GM19467 (cell line): Measurements from ENCODE around the gene NPHP3.
"Not testable (repeated sequence)": the region's sequence is repeated elsewhere in the genome, so short reads cannot be mapped to it uniquely, and the experiment has no call there.

Experiments
- ATAC-seq: cut with Tn5 transposase; IDR thresholded peaks from one replicate; pipeline ENCODE4 v1.9.1; 2021; ENCODE audit warnings: mild to moderate bottlenecking, moderate library complexity; ENCODE audit not compliant: unreplicated experiment

The NPHP3 gene, protein sequence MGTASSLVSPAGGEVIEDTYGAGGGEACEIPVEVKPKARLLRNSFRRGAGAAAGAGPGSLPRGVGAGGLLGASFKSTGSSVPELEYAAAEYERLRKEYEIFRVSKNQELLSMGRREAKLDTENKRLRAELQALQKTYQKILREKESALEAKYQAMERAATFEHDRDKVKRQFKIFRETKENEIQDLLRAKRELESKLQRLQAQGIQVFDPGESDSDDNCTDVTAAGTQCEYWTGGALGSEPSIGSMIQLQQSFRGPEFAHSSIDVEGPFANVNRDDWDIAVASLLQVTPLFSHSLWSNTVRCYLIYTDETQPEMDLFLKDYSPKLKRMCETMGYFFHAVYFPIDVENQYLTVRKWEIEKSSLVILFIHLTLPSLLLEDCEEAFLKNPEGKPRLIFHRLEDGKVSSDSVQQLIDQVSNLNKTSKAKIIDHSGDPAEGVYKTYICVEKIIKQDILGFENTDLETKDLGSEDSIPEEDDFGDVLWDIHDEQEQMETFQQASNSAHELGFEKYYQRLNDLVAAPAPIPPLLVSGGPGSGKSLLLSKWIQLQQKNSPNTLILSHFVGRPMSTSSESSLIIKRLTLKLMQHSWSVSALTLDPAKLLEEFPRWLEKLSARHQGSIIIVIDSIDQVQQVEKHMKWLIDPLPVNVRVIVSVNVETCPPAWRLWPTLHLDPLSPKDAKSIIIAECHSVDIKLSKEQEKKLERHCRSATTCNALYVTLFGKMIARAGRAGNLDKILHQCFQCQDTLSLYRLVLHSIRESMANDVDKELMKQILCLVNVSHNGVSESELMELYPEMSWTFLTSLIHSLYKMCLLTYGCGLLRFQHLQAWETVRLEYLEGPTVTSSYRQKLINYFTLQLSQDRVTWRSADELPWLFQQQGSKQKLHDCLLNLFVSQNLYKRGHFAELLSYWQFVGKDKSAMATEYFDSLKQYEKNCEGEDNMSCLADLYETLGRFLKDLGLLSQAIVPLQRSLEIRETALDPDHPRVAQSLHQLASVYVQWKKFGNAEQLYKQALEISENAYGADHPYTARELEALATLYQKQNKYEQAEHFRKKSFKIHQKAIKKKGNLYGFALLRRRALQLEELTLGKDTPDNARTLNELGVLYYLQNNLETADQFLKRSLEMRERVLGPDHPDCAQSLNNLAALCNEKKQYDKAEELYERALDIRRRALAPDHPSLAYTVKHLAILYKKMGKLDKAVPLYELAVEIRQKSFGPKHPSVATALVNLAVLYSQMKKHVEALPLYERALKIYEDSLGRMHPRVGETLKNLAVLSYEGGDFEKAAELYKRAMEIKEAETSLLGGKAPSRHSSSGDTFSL (N-terminal part only)

DNA sequence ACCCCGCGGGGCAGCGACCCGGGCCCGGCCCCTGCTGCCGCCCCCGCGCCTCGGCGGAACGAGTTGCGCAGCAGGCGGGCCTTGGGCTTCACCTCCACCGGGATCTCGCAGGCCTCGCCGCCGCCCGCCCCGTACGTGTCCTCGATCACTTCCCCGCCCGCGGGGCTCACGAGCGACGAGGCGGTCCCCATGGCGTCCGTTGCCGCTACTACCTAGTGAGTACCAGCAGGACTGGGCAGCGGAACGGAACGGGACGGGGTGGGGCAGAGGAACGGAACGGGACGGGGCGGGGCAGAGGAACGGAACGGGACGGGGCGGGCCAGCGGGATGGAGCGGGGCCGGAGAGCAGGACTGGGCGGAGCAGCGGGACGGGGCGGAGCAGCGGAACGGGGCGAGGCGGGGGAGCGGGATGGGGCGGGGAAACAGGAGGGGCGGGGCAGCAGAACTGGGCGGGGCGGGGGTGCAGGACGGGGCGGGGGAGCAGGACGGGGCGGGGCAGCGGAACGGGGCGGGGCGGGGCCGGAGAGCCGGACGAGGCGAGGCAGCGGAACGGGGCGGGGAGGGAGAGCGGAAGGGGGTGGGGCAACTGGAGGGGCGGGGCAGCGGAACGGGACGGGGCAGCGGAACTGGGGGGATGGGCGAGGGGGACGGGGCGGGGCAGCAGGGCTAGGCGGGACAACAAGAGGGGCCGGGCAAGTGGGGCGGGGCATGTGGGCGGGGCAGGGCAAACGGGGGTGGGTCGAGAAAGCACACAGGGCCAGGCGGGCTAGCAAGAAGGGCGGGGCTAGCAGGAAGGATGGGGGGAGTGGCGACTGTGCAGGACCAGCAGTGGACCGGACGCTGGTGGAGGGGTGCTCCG lies at the start of gene NPHP3:
Gene NPHP3 (minus strand): TSS at position 245 of the 859 bp plus-strand sequence. CDS start 54 bp downstream, at position 191.
- ATAC-seq: peak; percentile 80

DNA sequence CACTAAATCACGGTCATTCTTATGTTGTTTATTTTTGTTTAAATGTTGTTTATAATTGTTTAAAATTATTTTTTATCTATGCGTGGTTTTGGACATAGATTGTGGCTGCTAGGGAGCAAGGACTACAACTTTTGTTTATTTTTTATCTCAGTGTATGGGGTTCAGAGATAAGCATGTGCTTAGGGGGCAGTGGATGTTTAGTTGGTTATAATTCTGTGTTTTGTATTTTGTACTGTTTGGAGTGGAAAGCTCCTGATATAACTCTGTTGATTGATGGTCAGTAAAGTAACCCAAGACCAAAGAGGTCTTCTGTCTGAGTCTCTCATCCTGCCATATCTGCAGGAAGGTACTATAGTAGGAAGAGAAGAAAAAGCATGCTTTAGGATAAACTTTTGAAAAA lies 36.5 kb upstream of the NPHP3 start:
- ATAC-seq: no peak

DNA sequence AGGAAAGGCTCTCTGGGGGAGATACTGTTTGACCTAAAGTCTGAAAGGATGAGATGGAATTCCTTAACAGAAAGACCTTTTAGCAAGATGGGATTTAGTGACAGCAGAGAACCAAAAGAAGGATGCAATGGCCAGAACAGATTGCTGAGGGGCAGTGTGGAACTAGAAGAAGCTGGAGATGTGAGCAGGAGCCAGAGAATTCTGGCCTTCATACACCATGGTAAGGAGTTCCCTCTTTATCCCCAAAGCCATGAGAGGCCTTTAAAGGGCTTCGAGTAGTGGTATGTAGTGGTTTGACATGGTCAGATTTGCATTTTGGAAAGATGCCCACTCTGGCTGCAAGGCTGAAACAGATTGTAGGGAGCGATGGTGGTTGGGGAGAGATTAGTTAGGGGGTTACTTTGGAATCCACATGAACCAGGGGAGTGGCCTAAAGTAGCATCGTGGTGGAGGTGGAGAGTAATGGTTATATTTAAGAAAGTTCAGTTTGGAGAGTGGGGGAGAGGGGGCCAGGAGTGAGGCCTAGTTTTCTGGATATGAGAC lies 34.0 kb upstream of the NPHP3 start:
- ATAC-seq: no peak

DNA sequence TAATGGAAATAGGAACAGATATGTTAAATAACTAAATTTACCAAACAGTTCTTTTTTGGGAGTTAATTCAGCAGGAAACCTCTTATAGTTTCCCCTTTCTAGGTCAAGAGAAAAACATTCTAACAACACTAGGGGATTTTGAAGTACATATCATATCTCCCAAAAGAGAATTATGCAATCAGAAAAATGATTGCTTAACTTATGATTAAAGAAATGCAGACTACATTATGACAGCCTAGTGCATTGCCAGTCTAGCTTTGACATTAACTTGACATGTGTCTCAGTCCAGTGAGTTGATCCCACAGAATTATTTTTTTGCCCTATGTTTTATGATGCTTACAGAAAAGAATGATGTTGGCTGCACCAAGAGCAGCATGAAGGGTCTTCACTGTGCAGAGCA lies 31.7 kb upstream of the NPHP3 start:
- no peak for ATAC-seq

DNA sequence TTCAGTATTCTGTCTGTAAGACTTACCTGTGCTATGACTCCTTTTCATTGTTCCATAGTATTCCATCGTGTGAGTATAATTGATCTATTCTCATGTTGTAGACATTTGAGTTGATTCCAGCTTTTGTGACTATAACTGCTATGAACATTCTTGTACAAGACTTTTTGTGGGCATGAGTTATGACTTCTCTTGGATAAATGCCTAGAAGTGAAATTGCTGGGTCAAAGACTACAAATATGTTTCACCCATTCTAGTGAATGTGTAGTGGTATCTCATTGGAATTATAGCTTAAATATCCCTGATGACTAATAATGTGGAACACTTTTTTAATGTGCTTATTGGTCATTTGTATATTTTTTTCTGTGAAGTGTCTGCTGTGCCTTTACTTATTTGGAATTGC lies 27.6 kb upstream of the NPHP3 start:
- no peak for ATAC-seq

DNA sequence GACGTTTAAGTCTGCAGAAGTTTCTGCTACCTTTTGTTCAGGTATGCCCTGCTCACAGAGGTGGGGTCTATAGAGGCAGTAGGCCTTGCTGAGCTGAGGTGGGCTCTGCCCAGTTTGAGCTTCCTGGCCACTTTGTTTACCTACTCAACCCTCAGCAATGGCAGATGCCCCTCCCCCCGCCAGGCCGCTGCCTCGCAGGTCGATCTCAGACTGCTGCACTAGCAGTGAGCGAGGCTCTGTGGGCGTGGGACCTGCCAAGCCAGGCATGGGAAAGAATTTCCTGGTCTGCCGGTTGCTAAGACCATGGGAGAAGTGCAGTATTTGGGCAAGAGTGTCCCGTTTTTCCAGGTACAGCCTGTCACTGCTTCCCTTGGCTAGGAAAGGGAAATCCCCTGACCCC lies 24.5 kb upstream of the NPHP3 start:
- not testable (repeated sequence) for ATAC-seq

DNA sequence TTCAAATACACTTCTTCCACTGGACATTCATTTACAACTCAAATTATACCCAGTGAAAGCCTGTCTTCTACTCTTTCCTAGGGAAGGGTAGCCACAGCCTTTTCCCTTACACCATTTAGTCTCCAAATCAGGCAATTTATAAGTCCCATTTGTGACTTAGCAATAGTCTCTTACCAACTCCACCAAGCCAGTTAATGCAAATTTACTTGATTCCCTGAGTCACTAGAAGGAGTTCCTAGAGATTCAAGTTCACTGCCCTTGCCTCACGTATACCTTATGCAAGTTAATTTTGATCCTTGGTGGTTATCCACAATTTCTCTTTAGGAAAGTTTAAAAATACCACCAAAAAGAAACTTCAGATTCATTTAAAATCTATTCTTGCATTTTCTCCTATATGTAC lies 16.1 kb upstream of the NPHP3 start:
- no peak for ATAC-seq

DNA sequence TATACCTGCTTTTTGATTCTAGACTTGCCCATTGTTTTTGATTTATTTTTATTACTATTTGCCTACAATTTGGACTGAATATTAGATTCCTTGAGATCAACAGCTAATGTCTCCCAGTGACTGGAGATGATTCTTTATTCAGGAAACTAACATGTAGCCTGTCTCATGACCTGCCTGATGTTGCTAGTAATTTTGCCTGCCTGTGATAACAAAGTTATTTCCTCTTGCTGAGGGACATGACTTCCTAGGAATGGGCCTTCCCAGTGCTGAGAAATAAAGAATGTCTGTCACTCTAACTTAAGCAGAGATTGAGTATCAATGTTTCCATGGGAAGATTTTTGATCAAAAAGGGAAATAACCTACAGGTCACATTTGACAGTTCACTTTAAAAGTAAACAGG lies 13.4 kb upstream of the NPHP3 start:
- no peak for ATAC-seq

DNA sequence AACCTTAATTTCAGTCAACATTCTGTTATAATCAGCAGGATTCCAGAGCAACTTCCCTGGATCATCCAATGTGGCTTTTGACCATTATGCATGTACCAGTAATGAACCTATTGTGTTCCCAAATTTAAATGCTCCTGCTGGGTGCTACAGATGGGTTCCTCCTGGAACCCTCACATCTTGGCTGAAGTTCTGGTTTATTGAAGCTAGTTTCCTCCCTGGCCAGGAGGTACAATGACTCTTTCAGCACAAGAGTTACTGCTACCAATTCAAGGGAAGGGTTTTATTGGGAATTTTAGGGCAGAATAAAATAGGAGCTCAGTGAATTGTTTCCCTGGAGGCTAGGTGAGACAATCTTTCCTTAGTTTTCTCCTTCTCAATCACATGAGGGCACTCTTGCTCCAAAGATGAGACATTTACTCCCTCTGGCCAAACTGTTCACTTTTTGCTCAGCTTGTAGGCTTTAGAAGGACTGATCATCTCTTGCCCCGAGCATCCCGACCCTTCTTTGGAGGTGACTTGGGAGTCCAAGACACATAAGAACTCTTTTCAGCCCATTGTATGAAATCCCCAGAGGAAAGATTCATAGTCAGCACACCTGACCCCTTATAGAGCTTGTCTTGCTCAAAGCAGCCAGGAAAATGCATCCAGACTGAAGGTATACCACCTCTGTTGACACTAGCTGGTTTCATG lies 8.8 kb upstream of the NPHP3 start:
- ATAC-seq: no peak

DNA sequence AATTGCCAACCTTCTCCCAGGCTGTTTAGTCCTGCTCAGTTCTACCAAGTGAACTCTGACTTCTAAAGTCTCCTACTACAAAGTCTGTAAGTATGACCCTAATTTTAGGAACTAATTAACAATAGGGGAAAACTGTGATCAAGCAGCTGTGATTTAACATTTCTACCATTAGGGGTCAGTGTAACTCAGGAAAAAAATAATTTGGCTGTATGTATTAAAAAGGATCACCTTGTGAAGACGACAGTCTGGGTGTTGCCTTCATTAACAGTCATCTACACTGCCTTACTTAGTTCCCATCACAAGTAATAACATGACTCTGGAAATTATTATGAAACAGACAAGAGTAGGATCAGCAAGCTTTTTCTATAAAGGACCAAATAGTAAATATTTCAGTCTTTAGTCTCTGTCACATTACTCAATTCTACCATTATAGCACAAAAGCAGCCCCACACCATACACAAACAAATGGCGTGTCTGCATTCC lies 4.2 kb upstream of the NPHP3 start:
- ATAC-seq: no peak

DNA sequence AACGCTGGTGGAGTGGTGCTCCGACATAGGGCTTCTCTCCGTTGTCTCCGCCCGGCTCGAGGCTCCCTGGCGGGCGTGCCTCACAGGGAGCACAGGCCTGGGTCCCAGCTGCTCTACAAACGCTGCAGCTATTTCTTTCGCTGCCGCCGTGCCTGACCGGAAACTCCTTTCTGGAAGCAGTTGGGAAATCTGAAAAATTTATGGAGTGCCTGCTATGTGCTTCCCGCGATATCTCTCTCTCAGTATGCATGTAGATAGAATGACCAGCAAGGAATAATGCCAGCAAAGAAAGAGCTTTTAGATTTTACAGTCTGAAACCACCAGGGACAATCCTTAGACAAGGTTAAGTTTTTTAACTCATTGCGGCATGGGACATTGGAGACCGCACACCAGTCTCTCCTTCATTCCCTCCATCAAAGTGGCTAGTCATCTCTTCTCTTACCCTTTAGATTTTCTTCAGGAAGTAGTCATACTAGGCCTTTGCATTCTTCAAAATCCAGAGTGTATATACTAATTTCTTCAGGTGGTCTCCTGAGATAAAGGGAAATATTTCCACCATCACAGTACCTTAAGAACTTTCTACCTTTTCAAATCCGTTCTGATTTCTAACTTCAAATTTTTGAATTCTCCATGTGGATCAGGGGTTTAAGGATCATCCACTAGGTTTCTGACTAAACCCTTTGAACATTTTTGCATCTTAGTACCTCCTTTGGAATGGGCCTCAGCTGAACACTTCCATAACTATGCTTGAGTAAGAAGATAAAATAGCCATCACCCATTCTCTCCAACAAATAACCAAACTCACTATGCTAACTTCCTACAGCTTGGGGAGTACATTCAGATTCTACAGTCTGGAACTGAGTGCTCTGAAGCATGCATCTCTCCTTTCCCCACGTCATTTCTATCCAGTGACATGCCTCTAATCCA lies 1.1 kb upstream of the NPHP3 start:
- ATAC-seq: no peak

DNA sequence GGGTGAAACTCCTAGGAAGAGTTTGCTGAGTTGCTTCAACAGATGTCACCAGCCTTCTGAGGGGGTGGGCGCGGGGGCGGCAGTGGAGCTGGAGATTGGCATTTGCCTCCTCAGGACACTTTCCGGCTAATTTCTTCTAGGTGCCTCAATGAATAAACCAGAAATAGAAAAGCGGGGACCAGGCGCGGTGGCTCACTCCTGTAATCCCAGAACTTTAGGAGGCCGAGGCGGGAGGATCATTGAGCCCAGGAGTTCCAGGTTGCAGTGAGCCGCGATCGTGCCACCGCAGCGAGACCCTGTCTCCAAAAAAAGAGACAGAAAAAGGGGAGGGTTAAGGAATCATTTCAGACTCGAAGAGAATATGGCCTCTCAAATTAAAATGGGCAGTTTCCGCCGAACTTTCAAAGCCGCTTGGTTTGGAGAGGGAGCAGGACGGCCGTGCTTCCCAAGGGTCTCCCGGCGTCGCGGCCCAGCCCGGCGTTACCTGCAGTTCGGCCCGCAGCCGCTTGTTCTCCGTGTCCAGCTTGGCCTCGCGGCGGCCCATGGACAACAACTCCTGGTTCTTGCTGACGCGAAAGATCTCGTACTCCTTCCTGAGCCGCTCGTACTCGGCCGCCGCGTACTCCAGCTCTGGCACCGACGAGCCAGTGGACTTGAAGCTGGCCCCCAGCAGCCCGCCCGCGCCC lies 587 bp downstream of the NPHP3 start:
- peak; percentile 17 for ATAC-seq

DNA sequence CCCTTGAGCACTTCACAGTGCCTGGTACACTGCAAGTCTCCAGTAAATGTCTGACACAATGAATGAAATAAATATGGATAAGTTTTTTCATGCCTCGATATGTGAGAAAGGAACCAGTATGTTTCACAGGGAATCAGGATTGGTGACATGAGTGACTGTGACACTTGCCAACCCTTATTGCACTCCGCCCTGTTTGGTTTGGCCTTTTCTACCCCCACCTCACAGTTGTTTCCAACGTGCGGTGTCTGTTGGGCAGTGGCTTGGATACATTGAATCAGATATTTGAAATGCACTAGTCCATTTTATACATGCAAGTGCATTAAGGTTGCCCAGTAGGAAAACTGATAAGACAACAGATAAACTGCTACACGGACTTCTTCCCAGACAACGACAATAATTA lies 2.0 kb downstream of the NPHP3 start:
- ATAC-seq: no peak

DNA sequence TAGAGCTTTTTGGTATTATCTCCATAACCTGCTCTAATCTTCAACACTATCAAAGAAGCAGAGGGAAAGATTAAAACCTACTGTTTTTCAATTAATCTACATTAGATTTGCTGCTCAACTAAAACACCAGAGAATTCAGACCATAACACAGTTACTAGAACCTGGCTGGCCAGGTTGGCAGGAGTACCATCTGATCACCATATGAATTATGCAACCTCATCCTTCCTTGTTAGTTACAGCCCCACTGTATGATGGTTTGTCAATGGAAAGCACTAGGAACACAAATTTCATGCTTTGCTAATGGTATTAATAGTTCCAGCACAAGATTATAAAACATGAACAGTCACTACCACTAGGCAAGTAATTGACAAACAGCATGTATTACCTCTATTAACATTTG lies 5.8 kb downstream of the NPHP3 start:
- no peak for ATAC-seq

DNA sequence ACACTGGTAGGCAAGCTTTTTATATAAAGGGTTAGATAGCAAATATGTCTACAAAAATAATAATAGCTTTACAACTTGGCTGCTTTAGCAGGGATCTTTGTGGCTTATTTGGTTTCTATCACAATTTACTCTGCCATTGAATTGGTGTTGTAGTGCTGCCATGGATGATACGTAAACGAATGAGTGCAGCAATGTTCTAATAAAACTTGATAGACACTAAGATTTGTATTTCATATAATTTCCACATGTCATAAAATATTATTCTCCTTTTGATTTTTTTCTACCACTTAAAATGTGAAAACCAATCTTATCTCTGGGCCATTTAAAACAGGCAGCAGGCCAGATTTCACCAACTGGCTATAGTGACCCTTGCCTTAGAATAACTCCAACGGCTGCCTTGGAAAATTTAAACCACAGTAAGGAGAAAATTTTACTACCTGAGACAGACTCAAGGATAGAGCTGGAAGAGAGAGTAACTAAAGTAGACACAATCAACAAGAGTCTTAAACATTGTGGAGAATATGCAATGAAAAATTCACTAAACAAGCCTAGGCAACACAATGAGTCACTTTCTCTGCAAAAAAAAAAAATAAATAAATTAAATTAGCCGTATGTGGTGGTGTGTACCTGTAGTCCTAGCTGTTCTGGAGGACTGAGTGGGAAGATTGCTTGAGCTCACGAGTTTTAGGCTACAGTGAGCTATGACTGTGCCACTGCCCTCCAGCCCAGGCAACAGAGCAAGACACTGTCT lies 8.1 kb downstream of the NPHP3 start:
- ATAC-seq: no peak

DNA sequence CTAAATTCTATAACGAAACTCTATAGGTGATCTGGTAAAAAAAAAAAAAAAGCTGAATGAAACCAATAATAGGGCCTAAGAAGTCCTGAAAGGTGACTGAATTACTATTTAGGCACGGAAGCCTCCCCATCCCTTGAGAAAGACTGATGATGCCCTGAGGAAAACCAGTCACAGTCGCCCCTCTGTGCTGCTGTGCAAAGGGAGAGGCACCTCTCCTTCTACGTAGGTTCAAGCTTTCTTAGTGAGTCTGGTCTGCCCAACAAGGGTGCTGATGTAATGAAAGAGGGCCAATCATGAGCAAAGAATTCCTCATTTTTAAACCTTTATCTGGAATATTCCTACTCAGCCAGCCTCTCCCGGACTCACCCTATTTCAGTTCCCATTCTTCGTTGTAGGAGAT lies 11.9 kb downstream of the NPHP3 start:
- ATAC-seq: no peak

DNA sequence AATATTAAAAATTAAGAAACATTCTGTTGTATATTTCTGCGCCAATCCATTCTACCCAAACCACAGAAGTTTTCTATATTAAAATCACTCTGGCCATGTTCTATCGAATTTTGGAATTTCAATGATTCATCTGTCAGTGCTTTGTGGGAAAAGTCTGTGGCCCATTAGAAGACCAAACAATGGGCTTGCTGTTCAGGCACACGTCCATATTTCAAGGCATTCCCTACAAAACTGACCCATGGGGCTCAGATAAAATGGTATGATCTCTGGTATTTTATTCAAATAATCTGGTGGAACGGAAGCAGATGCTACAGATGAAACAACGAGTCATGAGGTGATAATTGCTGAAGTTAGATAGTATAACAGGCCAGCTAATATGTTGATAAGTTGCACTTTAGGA lies 12.4 kb downstream of the NPHP3 start:
- no peak for ATAC-seq
